ENCODE data around the gene BAIAP2. TPM values are rescaled to one million over a fixed set of nuclear protein-coding genes. Genes with fewer than 3 reads are reported as not detected.

Gene BAIAP2
- total and polyA plus RNA-seq, 2 donors (not counting 3 experiments of a cell fraction or from before 2014, with no cell fraction given), result 12.3 to 18.6 TPM

GRCh38 chr17:81154961-81155360, 120.0 kb downstream of the BAIAP2 start:
- Histone ChIP-seq H4K20me1 (replicated peaks; ENCODE audit: control insufficient read depth, extremely low read depth, insufficient read depth, low read length) (no peaks in the 10 kb centered on the region), H3K27ac (ENCODE audit: insufficient read depth, low read depth, low read length) (no peak overlapping the region), H3K9me1 (replicated peaks; ENCODE audit: control insufficient read depth, extremely low read depth, insufficient read depth, low read length) (no peaks in the 10 kb centered on the region), H3K4me2 (ENCODE audit: insufficient read depth, low read length) (no peak overlapping the region), H3K4me1 (ENCODE audit: control insufficient read depth, extremely low read depth, insufficient read depth, low read length) (peaks cover 7% of the 10 kb centered on the region), H3K9ac (replicated peaks; ENCODE audit: extremely low read depth, insufficient read depth, low read length) (no peak overlapping the region), H3K79me2 (ENCODE audit: control insufficient read depth, insufficient read depth, low read length) (no peaks in the 10 kb centered on the region), H3K4me3 (replicated peaks in 1 of 3; ENCODE audit: insufficient read depth in 1 of 3, low read depth in 1 of 3, low read length in 3 of 3) (no peak overlapping the region), H3K27me3 (ENCODE audit: control insufficient read depth in 2 of 2, insufficient read depth in 2 of 2, low read length in 2 of 2) (peaks cover 0 to 2% of the 10 kb centered on the region in 2 experiments), H3K36me3 (ENCODE audit: control insufficient read depth in 2 of 2, extremely low read depth in 1 of 2, insufficient read depth in 2 of 2, low read length in 2 of 2) (no peaks in the 10 kb centered on the region), H2AFZ (ENCODE audit: low read depth, low read length) (no peak overlapping the region), H3K9me3 (replicated peaks; ENCODE audit: control insufficient read depth, insufficient read depth, low read length) (no peaks in the 10 kb centered on the region)
- no peak for TF ChIP-seq FOS (IDR thresholded peaks at IDR 0.05; ENCODE audit: borderline replicate concordance, insufficient read depth, low read length)
- TF ChIP-seq MAX (IDR thresholded peaks at IDR 0.05; ENCODE audit: insufficient read depth, insufficient read length), result no peak
- no peak for TF ChIP-seq POLR2AphosphoS5 (IDR thresholded peaks at IDR 0.05; ENCODE audit: insufficient read depth, low read depth, low read length)
- no peak for TF ChIP-seq EZH2 (IDR thresholded peaks at IDR 0.05; ENCODE audit: borderline replicate concordance, low read depth, low read length, severe bottlenecking)
- TF ChIP-seq JUN (IDR thresholded peaks at IDR 0.05; ENCODE audit: borderline replicate concordance, insufficient read depth, insufficient read length, low read depth), result no peak
- no peak for TF ChIP-seq MYC (IDR thresholded peaks at IDR 0.05; ENCODE audit: low read depth, low read length)
- no peak for TF ChIP-seq CTCF (IDR thresholded peaks at IDR 0.05; ENCODE audit: extremely low read depth in 1 of 2, insufficient read depth in 1 of 2, low read depth in 1 of 2, low read length in 2 of 2)
- TF ChIP-seq POLR2A (IDR thresholded peaks at IDR 0.05; ENCODE audit: low read depth, low read length), result no peak
- no peak for TF ChIP-seq GATA2 (IDR thresholded peaks at IDR 0.05; ENCODE audit: insufficient read depth, insufficient read length, low read depth, low read length)
- FAIRE-seq (no peak), DNase-seq (ENCODE audit: low read depth, low spot score) (no peak)
- POLR2A ChIA-PET, result no interaction called here
- dilution Hi-C loops (cut with MboI; ENCODE audit: extremely low pct_ligation_motif_present, low sequenced_read_pairs) (no loop called here), intact Hi-C loops (cut with micrococcal nuclease) (no loop called here)
- no TSS peak for BruUV-seq (replicated peaks)
- CTCF ChIA-PET, result interaction anchor here (1.2 to 1.9 kb wide), 2 partner anchors 12 to 43 kb away, joined by 3 to 7 read pairs; no protein-coding TSS in a partner anchor

Measured in endothelial cell of umbilical vein (primary cell).